DMS53 (cell line): ENCODE data around the gene DYNC1LI1.

Experiments
- DNase-seq: peaks from one replicate; lab custom pipeline; 2025; lab: John Stamatoyannopoulos, UW

Gene DYNC1LI1

DNA sequence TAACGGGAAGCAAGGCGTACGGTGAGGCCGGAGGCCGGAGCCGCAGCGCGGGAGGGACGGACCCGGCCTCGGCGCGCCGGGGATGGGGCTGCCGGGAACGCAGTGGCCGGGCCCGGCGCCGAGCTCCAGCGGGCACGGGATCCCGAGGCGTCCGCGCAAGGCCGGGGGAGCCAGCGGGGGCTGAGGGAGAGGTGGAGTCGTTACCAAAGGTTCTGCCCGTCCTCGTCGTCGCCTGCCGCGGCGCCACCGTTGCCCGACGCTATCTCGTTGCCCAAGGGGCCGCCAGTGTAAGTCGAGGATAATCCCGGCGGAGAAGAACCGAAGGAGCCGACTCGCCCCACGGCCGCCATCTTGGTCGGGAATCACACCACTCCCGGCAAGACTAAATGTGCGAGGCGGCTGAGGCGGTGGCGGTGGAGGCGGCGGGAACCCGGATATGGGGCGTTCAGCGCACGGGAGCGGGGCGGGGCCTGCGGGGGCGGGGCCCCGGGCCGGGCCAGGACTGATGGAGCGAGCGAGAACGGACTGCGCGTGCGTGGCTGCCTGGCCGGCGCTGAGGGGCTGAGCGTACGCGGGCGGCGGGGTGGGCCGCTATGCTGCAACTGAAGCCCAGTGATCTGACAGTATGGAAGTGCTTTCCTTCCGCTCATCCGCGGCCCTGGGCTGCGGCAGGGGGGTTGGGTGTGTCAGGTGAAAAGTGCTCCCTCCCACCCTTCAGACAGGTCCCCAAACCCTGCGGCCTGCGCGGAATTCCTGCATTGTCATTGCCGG lies at the start of gene DYNC1LI1:
Gene DYNC1LI1, minus strand, starts transcription at position 438 of the 771 bp plus-strand sequence. Its CDS starts 88 bp downstream, at position 350.
- DNase-seq = peak; percentile 85

DNA sequence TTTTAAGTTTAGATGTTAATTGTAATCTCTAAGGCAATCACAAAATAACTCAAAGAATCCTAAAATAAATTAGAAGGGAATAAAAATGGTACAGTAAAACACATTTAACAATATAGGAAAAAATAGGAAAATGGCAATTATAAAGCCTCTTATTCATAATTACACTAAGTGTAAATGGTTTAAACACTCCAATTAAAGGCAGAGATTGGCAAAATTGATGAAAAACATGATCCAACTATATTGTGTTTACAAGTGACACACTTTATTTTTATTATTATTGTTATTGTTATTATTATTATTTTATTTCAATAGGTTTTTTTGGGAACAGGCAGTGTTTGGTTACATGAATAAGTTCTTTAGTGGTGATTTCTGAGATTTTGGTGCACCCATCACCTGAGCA lies 48.7 kb upstream of the DYNC1LI1 start:
- no peak for DNase-seq

DNA sequence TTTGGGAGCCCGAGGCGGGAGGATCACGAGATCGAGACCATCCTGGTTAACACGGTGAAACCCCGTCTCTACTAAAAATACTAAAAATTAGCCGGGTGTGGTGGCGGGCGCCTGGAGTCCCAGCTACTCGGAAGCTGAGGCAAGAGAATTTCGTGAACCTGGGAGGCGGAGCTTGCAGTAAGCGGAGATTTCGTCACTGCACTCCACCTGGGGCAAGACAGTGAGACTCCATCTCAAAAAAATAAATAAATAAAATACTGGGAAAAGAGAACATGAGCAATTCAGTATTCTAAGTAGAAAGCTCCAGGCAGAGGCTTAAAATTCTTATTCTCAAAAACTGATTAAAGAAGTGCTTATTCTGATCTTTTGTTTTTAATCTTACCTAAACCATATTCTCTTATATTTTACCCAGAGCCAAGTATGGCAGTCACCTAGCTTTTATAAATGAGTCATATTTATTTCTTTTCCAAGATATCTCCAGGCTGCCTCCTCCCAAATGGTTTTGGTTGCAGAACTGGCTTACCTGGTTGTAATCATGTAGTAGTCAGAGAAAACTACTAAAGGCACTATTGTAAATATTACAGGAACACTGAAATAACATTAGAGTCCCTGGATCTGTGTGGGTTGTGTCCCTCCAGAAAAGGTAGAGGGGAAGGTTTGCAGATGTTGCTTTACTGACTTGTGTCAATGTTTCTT lies 45.8 kb upstream of the DYNC1LI1 start:
- no peak for DNase-seq

DNA sequence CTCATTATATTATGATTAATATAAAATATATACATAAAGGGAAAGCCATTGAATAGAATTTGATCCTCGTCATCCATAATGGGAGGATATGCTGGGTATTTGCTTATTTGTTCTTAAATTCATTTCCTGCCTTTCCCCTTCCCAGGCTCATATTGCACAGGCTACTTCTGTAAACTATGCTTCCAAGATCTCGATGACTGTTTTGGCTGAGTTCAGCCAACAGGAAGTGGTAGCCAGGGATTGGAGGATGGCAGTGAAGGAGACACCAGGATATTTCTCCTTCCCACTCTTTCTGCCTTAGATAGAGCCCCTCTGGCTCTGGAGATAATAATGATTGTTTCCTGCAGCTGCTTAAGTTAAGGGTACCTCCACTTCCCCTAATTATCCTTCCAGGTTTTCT lies 44.3 kb upstream of the DYNC1LI1 start:
- DNase-seq = peak; percentile 4

DNA sequence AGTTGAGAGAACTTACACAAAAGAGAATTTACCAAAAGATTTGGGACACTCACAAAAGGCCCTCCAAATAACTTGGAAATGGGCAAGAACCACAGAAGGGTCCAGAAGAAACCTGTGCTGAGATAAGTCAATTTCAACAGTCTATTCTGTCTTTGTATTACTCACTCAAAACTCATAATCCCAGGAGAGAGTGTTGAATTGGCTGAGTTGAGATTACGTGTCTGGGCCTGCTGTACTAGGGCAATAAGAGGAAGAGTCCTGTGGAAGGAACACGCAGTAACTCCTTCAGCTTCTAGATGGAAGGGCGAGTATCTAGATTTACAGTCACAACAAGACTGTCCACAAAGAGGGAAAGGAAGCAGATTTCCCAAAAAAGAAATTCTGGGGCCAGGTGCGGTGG lies 42.5 kb upstream of the DYNC1LI1 start:
- DNase-seq = no peak

DNA sequence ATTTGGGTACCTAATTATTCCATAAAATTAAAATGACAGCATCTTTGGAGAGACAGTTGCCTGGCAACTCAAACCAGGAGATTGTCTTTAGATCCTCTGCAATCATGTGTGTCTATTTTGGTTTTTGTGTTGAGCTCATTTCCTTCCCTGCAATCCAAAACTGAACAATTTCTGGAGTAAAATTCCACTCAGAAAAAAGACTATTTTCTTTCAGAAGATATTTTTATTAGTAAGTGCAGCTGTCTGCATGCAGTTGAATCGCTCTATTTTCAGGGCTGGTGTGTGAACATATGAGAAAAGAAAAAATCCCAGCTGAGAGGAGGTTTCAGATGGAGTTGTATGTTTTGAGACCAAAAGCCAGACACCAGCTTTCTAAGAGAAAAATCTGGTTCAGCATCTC lies 41.9 kb upstream of the DYNC1LI1 start:
- DNase-seq = no peak

DNA sequence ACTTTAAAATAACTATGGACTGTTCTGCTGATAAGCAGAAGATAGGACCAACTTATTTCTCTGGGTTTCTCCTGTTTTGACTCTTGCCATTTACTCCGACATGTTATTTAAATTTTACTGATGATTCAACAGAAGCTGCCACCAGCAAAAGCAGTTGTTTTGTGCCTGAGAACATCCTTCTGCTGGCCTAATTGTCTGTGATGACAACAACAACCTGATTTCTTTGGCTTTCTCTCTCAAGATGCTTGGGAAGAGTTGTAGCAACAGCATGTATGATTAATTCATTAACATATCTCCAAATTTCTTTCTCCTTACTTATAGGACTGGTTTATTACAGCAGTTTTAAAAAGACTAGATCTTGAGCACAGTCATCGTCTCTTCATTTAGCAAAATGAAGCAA lies 36.9 kb upstream of the DYNC1LI1 start:
- DNase-seq = no peak

DNA sequence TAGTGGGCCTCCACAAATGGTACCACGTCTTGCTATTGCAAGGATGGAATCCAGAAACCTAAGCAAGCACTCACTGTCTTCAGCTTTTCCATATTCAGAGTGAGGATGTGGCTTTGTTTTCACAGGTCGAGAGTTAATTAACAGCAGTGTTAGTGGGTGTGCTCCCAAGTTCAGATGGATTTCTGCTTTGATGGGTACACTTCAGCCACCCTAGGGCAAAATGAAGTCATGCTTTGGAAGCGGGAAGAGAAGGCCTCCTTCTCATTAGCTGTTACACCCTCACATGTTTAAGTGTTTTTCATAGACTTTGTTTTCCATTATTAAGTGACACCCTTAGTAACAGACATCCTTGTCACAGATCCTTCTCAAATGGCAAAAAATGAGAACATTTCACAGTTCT lies 36.3 kb upstream of the DYNC1LI1 start:
- DNase-seq = no peak

DNA sequence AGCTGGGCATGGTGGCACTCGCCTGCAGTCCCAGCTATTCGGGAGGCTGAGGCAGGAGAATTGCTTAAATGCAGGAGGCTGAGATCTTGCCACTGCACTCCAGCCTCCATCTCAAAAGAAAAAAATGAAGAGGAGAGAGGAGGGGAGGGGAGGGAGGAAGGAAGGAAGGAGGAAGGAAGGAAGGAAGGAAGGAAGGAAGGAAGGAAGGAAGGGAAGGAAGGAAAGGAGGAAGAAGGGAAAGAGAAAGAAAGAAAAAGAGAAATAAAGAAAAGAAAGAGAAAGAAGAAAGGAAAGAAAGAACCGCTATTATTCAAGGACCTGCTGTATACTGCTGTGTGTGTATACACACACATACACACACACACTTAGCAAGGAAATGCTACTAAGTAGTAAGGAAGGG lies 35.6 kb upstream of the DYNC1LI1 start:
- DNase-seq = no peak

DNA sequence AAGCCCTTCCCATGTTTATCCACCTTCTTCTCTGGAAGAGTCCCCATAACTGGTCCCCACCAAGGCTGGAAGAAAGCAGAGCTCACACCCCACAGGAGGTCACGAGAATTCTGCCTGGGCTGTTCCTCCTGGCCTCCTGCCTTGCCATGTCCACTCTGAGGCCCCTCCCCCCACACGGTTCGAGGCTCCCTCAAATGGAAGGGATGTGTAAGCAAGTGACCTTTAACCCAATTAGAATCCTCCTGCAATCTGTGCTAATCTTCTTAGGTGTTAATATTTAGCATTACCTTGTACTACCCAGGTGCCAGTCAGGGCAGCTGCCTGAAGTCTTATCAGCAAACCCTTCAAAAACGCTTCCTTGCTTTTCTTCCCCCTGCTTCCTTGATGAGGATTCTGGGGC lies 32.4 kb upstream of the DYNC1LI1 start:
- no peak for DNase-seq

DNA sequence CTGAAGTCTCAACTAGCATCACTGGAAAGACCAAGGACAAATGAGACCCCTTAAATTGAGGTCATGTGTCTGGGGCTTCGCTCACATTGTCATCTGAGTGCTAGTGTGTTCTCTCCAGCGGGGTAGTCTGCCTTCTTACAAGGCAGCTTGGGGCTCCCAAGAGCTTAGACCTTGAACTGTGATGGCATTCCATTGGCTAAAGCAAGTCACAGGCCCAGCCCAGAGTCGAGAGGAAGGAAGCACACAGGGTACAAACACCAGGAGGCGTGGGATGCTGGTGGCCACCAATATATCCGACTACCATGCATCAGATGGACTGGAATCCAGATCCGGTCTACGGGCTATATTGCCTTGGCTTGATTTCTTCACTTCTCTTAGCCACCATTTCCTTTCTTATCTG lies 31.5 kb upstream of the DYNC1LI1 start:
- DNase-seq = no peak

DNA sequence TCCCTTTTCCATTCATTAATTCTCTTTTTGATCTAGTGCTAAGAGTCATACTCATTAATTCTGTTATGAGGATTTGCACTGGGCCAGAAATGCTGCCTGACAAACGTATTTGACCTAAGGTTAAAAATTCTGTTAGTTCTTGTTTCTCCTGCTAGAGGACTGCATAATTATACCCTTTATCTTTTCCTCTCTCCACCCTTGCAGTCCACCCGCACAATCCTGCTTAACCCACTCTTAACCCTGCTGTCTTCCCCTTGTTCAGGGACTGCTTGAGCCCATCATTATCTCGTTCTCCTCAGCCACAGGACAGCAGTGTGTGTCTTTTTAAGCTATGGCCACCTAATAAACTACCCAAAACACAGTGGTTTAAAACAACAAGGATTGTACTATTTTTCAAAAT lies 31.1 kb upstream of the DYNC1LI1 start:
- no peak for DNase-seq

DNA sequence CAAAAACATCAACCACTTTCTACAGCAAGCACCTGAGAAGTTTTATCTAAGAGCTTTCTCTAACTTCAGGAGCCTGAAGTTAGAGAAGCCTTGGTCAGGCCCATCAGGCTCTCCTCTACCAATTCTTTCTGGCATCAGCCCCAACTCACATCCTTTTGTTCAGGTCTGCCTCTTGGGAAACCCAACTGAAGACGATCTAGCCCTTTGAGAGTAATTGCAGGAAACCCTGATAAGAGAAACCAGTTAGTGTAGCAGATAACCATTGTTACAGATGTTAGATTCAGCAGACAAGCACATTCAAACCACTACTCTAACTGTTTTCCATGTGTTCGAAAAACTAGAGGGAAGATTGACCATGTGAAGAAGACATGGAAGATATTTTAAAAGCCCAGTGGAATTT lies 27.0 kb upstream of the DYNC1LI1 start:
- DNase-seq = no peak

DNA sequence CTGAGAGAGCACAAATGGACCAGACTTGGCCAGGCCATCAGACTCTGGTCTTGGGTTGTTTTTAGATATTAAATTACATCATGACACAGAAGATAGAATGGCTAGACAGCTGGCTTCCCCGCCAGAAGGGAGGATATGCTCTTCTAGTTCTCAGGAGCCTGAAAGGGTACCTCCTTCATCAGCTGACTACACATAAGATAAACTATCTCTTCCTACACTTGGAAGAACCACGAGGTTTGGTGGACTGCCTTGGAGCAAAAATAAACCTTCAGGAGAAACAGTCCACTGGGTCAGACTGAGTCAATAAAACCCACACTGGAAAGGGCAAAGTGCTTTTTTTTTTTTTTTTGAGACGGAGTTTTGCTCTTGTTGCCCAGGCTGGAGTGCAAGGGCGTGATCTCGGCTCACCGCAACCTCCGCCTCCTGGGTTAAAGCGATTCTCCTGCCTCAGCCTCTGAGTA lies 26.3 kb upstream of the DYNC1LI1 start:
- DNase-seq = peak; percentile 0

DNA sequence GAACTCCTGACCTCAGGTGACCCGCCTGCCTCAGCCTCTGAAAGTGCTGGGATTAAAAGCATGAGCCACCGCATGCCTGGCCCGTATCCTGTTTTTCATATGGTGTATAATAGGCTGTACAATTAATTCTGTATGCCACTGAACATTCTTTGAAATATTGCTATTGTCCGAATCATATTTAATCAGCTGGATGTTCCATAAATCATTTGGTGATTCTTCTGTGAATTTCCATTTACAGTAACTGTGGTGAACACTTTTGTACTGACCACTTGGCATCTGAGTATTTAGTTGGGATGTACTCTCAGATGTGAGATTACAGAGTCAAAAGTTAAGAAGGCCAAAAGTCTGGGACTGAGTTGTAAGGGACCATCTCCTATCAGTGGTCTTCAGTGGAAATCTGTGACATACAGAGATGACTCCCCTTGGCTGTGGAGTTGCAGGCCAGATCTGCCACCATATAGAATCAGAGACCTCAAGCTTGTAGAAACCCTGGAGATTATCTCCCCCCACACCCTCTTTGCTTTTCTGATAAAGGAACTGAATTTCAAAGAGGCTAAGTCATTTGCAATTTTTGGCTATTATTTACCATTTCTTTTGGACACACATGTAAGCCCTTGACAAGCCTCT lies 25.7 kb upstream of the DYNC1LI1 start:
- DNase-seq = no peak

DNA sequence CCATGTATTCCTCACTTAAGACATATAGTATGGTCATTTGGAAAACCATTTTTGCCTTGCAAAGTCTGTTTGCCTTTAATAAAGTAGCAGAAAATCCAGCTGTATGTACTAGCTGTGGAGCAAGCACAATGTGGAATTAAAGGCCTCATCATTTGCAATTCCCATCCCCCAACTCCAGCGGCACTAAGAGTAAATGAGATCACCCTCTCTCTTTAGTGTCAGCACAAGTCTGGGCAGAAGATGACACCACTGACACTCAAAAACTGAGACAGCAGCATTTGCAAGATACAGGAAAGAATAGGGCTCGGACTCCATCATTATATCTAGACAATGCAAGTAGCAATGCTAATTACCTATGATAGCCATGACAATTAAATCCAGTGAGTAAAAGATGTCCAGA lies 24.7 kb upstream of the DYNC1LI1 start:
- DNase-seq = no peak

DNA sequence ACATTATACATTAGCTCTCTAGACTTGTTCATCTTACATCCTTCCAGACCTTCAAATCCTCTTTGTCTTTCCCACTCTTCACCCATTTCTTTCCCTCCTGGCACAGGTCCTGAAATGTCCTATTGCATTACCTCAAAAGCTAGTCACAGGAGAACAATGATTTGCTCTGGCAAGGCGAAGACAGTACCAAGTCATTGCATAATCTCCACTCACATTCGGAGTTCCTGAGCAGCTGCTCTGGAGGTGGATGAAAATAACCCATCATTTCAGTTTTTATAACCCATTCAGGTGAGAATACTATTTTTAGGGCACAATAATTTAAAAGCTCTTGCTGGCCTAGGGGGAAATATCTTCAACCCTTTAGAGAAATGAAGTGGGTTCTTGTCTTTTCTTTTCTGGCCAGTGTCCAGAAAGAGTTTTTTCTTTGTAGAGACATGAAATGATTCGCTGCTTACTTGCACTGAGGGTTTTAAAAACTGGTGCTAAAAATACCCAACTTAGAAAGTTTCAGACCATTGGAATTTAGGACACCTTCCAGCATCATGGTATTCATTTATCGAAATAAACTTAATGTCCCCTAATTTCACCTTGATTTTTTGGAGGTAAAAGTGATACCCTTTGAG lies 23.4 kb upstream of the DYNC1LI1 start:
- no peak for DNase-seq

DNA sequence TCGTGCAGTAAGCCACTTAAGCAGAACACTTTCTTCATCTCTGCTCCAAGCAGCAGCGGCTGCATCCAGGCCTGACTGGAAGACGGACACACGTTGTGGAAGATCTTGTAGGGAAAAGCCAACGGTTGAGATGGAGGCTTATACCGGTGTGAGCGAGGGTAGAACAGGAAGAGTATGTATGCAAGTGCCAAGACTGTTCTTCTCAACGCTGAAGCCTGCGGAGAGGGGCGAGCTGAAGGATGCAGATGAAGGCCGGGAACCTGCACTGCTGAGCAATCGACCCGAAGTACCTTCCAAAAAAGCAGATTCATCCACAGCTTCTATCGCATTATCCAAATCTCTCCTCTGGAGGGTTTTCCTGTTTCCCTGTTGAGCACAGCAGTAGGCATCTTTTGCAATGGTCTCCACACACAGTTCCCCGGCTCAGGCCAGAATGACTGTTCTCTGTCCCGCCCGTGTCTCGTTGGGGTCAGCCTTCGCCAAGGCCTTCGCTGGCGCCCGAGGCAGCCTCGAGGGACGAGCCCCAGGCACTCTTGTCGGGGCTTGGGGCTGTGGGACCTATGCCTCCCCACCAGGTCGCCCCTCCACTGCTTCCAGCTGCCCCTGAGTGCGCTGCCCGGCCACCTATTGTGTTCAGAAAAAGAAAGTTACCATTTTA lies 22.2 kb upstream of the DYNC1LI1 start:
- no peak for DNase-seq

DNA sequence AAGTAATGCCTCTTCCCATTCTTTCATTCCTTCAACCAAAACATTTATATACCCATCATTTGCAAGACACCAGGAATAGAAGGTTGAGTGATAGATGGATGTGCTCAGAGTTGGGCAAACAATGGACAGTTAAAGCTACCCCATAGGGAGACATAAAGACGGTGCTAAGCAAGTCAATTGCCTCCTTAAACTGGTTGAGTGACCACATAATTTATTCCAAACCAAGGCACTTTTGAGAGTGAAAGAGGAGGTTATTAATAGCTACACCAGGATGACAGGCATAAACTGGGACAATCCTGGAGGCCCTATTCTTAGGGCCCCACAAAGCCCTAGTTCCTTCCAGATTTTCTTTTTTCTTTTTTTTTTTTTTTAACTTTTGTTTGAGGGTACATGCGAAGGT lies 21.4 kb upstream of the DYNC1LI1 start:
- no peak for DNase-seq

DNA sequence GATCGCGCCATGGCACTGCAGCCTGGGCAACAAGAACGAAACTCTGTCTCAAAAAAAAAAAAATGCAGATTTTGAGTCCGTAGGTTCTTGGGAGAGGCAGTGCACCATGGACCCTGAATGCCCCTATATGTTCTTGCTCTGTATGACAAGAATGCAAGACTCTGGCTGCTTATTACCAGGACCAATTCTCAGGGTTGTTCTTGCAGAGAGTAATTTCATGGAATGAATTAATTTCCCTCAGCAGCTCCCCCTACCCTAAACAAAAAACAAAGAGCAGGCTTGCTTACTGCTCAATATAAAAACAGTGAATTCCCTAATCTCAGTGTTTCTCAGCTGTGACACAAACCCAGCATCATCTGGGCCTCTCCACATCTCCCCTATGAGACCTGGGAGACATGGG lies 20.5 kb upstream of the DYNC1LI1 start:
- no peak for DNase-seq

DNA sequence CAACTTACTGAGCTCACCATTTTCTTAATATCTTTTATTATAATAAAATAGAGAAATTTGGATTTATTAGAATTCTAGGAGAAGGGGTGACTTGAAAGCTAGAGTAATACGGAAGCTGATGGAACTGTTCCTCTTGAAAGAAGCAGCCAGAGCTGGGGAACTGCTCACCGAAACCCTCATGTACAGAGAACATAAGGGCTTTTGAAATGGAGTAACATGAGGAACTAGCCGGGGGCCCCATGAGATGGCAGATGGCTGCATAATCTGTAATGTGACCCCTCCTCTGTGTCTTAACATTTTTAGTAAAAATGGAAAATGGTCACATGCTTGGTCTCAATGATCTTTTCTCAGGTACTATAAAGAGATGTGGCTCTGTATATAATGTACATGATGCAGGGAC lies 15.7 kb upstream of the DYNC1LI1 start:
- no peak for DNase-seq

DNA sequence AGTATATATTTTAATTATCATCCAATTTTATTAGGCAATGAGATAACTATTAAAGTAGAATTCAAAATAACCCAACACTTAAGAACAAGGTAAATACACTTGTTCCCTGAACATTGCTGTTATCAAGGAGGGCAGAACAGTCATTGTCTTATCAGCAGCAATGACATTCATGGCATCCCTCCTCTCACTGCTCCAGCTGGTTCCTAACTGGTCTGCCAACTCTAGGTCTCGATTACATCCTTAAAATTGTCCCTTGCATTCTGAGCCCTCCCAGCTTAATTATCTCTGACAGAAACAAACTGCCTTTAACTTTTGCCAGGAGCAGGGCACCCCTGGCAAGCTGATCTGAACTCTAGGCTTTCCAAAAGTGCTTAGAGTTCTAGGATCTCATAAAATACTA lies 14.0 kb upstream of the DYNC1LI1 start:
- DNase-seq = no peak
